CD14-positive monocyte (primary cell): ENCODE measurements around the gene CTNNBL1. TPM values are rescaled to one million over a fixed set of nuclear protein-coding genes. Genes with fewer than 3 reads are reported as not detected.
A peak's percentile ranks its signal among the peaks of the same experiment; 100 is the strongest.

Source experiments
- DNase-seq, 3 donors: peaks; one replicate each; pipeline ENCODE4 v3.0.0-alpha.2; 2011 to 2022
- H2AFZ ChIP-seq: 2 replicates; pipeline ENCODE4 v1.6.0; 2012; ENCODE audit warnings: mild to moderate bottlenecking, low read depth, low read length, inconsistent platforms; ENCODE audit not compliant: insufficient read depth, poor library complexity, severe bottlenecking
- H3K27ac ChIP-seq, 2 donors: 1 replicate in 1 of 2; 2 replicates in 1 of 2; pipeline ENCODE4 v1.5.1; 2012 to 2013; ENCODE audit warnings: low read length in 2 of 2, control low read depth in 1 of 2, inconsistent platforms in 1 of 2, low read depth in 1 of 2, mild to moderate bottlenecking in 1 of 2
- H3K27me3 ChIP-seq, 2 donors: one replicate each; pipeline versions ENCODE4 v1.6.0 to v1.6.1; 2011 to 2013; ENCODE audit warnings: low read length in 2 of 2; ENCODE audit not compliant: control insufficient read depth in 2 of 2, insufficient read depth in 2 of 2
- H3K36me3 ChIP-seq, 2 donors: replicated peaks in 1 of 2; 1 replicate in 1 of 2; 2 replicates in 1 of 2; pipeline versions ENCODE4 v1.5.1 to v1.6.1; 2012 to 2013; ENCODE audit warnings: low read length in 2 of 2, control low read depth in 1 of 2, inconsistent platforms in 1 of 2, mild to moderate bottlenecking in 1 of 2; ENCODE audit not compliant: insufficient read depth in 2 of 2, control insufficient read depth in 1 of 2
- H3K4me1 ChIP-seq, 2 donors: 1 replicate in 1 of 2; 2 replicates in 1 of 2; pipeline versions ENCODE4 v1.5.1 to v1.6.1; 2012 to 2013; ENCODE audit warnings: low read length in 2 of 2, control low read depth in 1 of 2, inconsistent platforms in 1 of 2, mild to moderate bottlenecking in 1 of 2, moderate library complexity in 1 of 2; ENCODE audit not compliant: insufficient read depth in 2 of 2, control insufficient read depth in 1 of 2
- H3K4me2 ChIP-seq: replicated peaks from 2 replicates; pipeline ENCODE3; 2012; ENCODE audit warnings: low read length, moderate library complexity, mild to moderate bottlenecking; ENCODE audit not compliant: poor library complexity, severe bottlenecking; ENCODE audit errors: extremely low read depth
- H3K4me3 ChIP-seq, 3 experiments: fragments of 200-600 bp in 1 of 3; sonication (generic) in 1 of 3; replicated peaks in 1 of 3; 1 replicate in 2 of 3; 2 replicates in 1 of 3; pipeline ENCODE4 v1.5.1; 2011 to 2013; ENCODE audit warnings: low read length in 3 of 3, mild to moderate bottlenecking in 3 of 3, control low read depth in 2 of 3, low read depth in 2 of 3, inconsistent platforms in 1 of 3, moderate library complexity in 1 of 3
- H3K79me2 ChIP-seq: 2 replicates; pipeline ENCODE4 v1.6.0; 2012; ENCODE audit warnings: mild to moderate bottlenecking, control low read depth, inconsistent platforms, low read length, moderate library complexity; ENCODE audit not compliant: insufficient read depth
- H3K9ac ChIP-seq: 2 replicates; pipeline ENCODE4 v1.6.0; 2017; ENCODE audit warnings: low read length, mild to moderate bottlenecking; ENCODE audit not compliant: insufficient read depth, poor library complexity, severe bottlenecking
- H3K9me3 ChIP-seq, 2 donors: replicated peaks in 1 of 2; 1 replicate in 1 of 2; 2 replicates in 1 of 2; pipeline versions ENCODE4 v1.5.1 to v1.6.1; 2012 to 2013; ENCODE audit warnings: low read length in 2 of 2, control low read depth in 1 of 2; ENCODE audit not compliant: control insufficient read depth in 1 of 2, insufficient read depth in 1 of 2
- H4K20me1 ChIP-seq: 2 replicates; pipeline ENCODE4 v1.6.0; 2012; ENCODE audit warnings: mild to moderate bottlenecking, low read length, control low read depth, moderate library complexity; ENCODE audit not compliant: insufficient read depth
- H3K27ac Mint-ChIP-seq, 7 donors: one replicate each; pipeline ENCODE4 v1.8.0; 2020; ENCODE audit warnings: mild to moderate bottlenecking in 7 of 7, mixed read lengths in 7 of 7, moderate library complexity in 6 of 7, inconsistent platforms in 2 of 7
- H3K27me3 Mint-ChIP-seq, 3 donors: one replicate each; pipeline ENCODE4 v1.8.0; 2021 to 2022; ENCODE audit warnings: low read depth in 3 of 3, mild to moderate bottlenecking in 3 of 3, mixed read lengths in 3 of 3, moderate library complexity in 3 of 3, inconsistent platforms in 1 of 3
- H3K36me3 Mint-ChIP-seq, 2 donors: one replicate each; pipeline ENCODE4 v1.8.0; 2020; ENCODE audit warnings: mixed read lengths in 2 of 2, inconsistent platforms in 1 of 2, mild to moderate bottlenecking in 1 of 2
- H3K4me1 Mint-ChIP-seq: one replicate; pipeline ENCODE4 v1.8.0; 2020; ENCODE audit warnings: mild to moderate bottlenecking, mixed read lengths
- H3K4me3 Mint-ChIP-seq, 2 donors: one replicate each; pipeline ENCODE4 v1.8.0; 2020; ENCODE audit warnings: mild to moderate bottlenecking in 2 of 2, mixed read lengths in 2 of 2, moderate library complexity in 1 of 2
- H3K9me3 Mint-ChIP-seq, 7 donors: one replicate each; pipeline ENCODE4 v1.8.0; 2020 to 2022; ENCODE audit warnings: mixed read lengths in 7 of 7, mild to moderate bottlenecking in 6 of 7, moderate library complexity in 6 of 7, inconsistent platforms in 2 of 7
- WGBS: methylation state at CpG from one replicate; pipeline ENCODE4 v1.1.5; 2013; ENCODE audit warnings: missing lambda C conversion rate; ENCODE audit not compliant: insufficient coverage; 5-methylcytosine and 5-hydroxymethylcytosine counted together
- intact Hi-C, 2 donors: fragments of 100-400 bp; cut with micrococcal nuclease; formaldehyde crosslinking; loops; one replicate each; pipeline versions ENCODE4 v1.15.0 to v1.15.1; 2023
- polyA plus RNA-seq, 3 donors: library from polyadenylated mRNA; depleted of rRNA in 1 of 3; unstranded in 2 of 3; stranded (reverse) in 1 of 3; fragments of 300-500 nt in 2 of 3; fragments of >200 nt in 1 of 3; fragmentation: Illumina TruSeq in 2 of 3; gene quantifications; 1 replicate in 2 of 3; 2 replicates in 1 of 3; pipeline ENCODE4 v1.2.3, GENCODE V29; 2012 to 2021
- TF ChIP-seq, protein P1 (sequence below): fragments of 200-600 bp; IDR thresholded peaks from one replicate; pipeline ENCODE4 v1.8.0; 2022; ENCODE audit warnings: antibody characterized with exemption, mild to moderate bottlenecking

CTNNBL1 gene
- polyA plus RNA-seq, 3 donors: 35.5 to 83.2 (median 77.3) TPM

GRCh38 chr20:37870294-37870693, 176.5 kb downstream of the CTNNBL1 start:
- no peak overlapping the region for H2AFZ ChIP-seq
- no peak overlapping the region for H3K4me3 Mint-ChIP-seq
- no peaks in the 10 kb centered on the region for H3K79me2 ChIP-seq
- H4K20me1 ChIP-seq: no peaks in the 10 kb centered on the region
- no peaks in the 10 kb centered on the region for H3K27me3 Mint-ChIP-seq
- no peaks in the 10 kb centered on the region for H3K27me3 ChIP-seq
- H3K4me1 ChIP-seq: no peaks in the 10 kb centered on the region
- peaks cover 40 to 100% of the 10 kb centered on the region in 2 donors for H3K36me3 ChIP-seq
- 89% methylated on average over 10 of the region's 11 CpGs for WGBS
- peaks cover 58 to 87% of the 10 kb centered on the region in 2 donors for H3K36me3 Mint-ChIP-seq
- peak overlapping the region in 3 of 7 donors; percentile 1 to 64 (median 2) for H3K27ac Mint-ChIP-seq
- H3K9ac ChIP-seq: no peak overlapping the region
- no peak overlapping the region for H3K27ac ChIP-seq
- intact Hi-C loops: no loop called here
- no peaks in the 10 kb centered on the region for H3K9me3 Mint-ChIP-seq
- no peak overlapping the region for H3K4me3 ChIP-seq
- no peak for DNase-seq
- H3K9me3 ChIP-seq: no peaks in the 10 kb centered on the region
- H3K4me1 Mint-ChIP-seq: peaks cover 6% of the 10 kb centered on the region
- no peak overlapping the region for H3K4me2 ChIP-seq
- TF ChIP-seq, protein P1, sequence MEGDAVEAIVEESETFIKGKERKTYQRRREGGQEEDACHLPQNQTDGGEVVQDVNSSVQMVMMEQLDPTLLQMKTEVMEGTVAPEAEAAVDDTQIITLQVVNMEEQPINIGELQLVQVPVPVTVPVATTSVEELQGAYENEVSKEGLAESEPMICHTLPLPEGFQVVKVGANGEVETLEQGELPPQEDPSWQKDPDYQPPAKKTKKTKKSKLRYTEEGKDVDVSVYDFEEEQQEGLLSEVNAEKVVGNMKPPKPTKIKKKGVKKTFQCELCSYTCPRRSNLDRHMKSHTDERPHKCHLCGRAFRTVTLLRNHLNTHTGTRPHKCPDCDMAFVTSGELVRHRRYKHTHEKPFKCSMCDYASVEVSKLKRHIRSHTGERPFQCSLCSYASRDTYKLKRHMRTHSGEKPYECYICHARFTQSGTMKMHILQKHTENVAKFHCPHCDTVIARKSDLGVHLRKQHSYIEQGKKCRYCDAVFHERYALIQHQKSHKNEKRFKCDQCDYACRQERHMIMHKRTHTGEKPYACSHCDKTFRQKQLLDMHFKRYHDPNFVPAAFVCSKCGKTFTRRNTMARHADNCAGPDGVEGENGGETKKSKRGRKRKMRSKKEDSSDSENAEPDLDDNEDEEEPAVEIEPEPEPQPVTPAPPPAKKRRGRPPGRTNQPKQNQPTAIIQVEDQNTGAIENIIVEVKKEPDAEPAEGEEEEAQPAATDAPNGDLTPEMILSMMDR: no peak

DNA sequence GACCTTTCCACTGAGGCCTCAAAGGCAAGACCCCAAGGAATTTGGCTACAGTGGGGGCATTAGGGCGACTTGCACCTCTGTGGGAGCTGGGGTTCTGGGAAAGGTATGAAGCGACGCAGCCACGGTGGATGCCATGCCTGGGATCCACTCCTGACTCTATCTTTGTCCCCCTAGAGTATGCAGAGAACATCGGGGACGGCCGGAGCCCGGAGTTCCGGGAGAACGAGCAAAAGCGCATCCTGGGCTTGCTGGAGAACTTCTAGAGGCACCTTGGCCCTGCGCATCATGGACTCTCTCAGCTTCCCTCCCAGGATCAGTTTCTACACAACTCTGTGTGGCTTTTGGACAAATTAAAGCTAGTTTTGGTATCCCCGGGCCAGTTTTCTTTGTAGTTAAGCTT, 177.9 kb downstream of the CTNNBL1 start:
- Histone ChIP-seq H3K4me3 (no peak overlapping the region), H3K27me3 (no peaks in the 10 kb centered on the region), H2AFZ (no peak overlapping the region), H3K79me2 (no peaks in the 10 kb centered on the region), H3K9me3 (no peaks in the 10 kb centered on the region), H3K9ac (no peak overlapping the region), H4K20me1 (no peaks in the 10 kb centered on the region), H3K36me3 (peaks cover 40 to 89% of the 10 kb centered on the region in 2 donors), H3K4me2 (no peak overlapping the region), H3K4me1 (no peaks in the 10 kb centered on the region), H3K27ac (no peak overlapping the region)
- peaks cover 55 to 80% of the 10 kb centered on the region in 2 donors for H3K36me3 Mint-ChIP-seq
- peaks cover 6% of the 10 kb centered on the region for H3K4me1 Mint-ChIP-seq
- DNase-seq: no peak
- no peak overlapping the region for H3K27ac Mint-ChIP-seq
- H3K9me3 Mint-ChIP-seq: no peaks in the 10 kb centered on the region
- no peak overlapping the region for H3K4me3 Mint-ChIP-seq
- intact Hi-C loops: no loop called here
- WGBS: 100% methylated on average over 8 of the region's 13 CpGs
- no peaks in the 10 kb centered on the region for H3K27me3 Mint-ChIP-seq
- TF ChIP-seq, protein P1: no peak
